IPS DF 19.7 (cell line): ENCODE data around the gene KDM3B.
"Not testable (repeated sequence)": the region's sequence is repeated elsewhere in the genome, so short reads cannot be mapped to it uniquely, and the experiment has no call there.

Source experiments
- DNase-seq: peaks from one replicate; pipeline ENCODE4 v3.0.0-alpha.2; 2013; ENCODE audit warnings: low read depth, low spot score

Gene KDM3B

GRCh38 chr5:138352071-138352721, at the start of gene KDM3B:
Gene KDM3B (plus strand): TSS chr5:138352685. CDS start chr5:138352796, 111 bp downstream.
- no peak for DNase-seq

GRCh38 chr5:138303372-138303771, 49.1 kb upstream of the KDM3B start:
- DNase-seq = no peak

GRCh38 chr5:138305797-138306196, 46.7 kb upstream of the KDM3B start:
- no peak for DNase-seq

GRCh38 chr5:138315751-138316278, 36.7 kb upstream of the KDM3B start:
- DNase-seq = no peak

GRCh38 chr5:138316355-138316754, 36.1 kb upstream of the KDM3B start:
- no peak for DNase-seq

- not testable (repeated sequence) for DNase-seq
Observed at GRCh38 chr5:138318211-138318610, 34.3 kb upstream of the KDM3B start.

GRCh38 chr5:138330813-138331448, 21.6 kb upstream of the KDM3B start:
- DNase-seq = no peak

GRCh38 chr5:138331449-138332368, 20.8 kb upstream of the KDM3B start, which contains the start of gene CDC25C:
Gene CDC25C (minus strand): TSS chr5:138331804. CDS start chr5:138331180, 624 bp downstream.
- peak; percentile 95 for DNase-seq

GRCh38 chr5:138334867-138335447, 17.5 kb upstream of the KDM3B start:
- no peak for DNase-seq

- DNase-seq = no peak
Observed at GRCh38 chr5:138336952-138337684, 15.4 kb upstream of the KDM3B start.

GRCh38 chr5:138337685-138338410, 14.6 kb upstream of the KDM3B start, which contains the start of gene FAM53C:
Gene FAM53C (plus strand): TSS chr5:138338266. CDS start chr5:138341336, 3,070 bp downstream.
- no peak for DNase-seq

GRCh38 chr5:138338411-138339090, 13.9 kb upstream of the KDM3B start:
- DNase-seq = no peak

- DNase-seq = no peak
Observed at GRCh38 chr5:138339091-138339456, 13.4 kb upstream of the KDM3B start.

GRCh38 chr5:138339464-138339863, 13.0 kb upstream of the KDM3B start:
- no peak for DNase-seq

- no peak for DNase-seq
Observed at GRCh38 chr5:138340008-138340407, 12.5 kb upstream of the KDM3B start.

GRCh38 chr5:138344887-138345622, 7.4 kb upstream of the KDM3B start:
- DNase-seq = no peak

GRCh38 chr5:138346889-138347288, 5.6 kb upstream of the KDM3B start:
- no peak for DNase-seq

GRCh38 chr5:138349852-138350562, 2.5 kb upstream of the KDM3B start:
- no peak for DNase-seq
